LNCaP clone FGC (cell line): ENCODE measurements around the gene SEMA6A.

ENCODE experiments used
- DNase-seq: peaks from one replicate; pipeline ENCODE4 v3.0.0-alpha.2; 2011; ENCODE audit warnings: low read depth
- H3K4me3 ChIP-seq: 2 replicates; pipeline ENCODE4 v1.5.1; 2011; ENCODE audit warnings: mild to moderate bottlenecking, low read depth, low read length, control low read depth
- TF ChIP-seq, protein P1 (sequence below): IDR thresholded peaks from 2 replicates; pipeline ENCODE4 v1.5.1; 2012; ENCODE audit warnings: mild to moderate bottlenecking; ENCODE audit not compliant: control insufficient read depth, insufficient read depth; ENCODE audit errors: extremely low read depth

The SEMA6A gene

DNA sequence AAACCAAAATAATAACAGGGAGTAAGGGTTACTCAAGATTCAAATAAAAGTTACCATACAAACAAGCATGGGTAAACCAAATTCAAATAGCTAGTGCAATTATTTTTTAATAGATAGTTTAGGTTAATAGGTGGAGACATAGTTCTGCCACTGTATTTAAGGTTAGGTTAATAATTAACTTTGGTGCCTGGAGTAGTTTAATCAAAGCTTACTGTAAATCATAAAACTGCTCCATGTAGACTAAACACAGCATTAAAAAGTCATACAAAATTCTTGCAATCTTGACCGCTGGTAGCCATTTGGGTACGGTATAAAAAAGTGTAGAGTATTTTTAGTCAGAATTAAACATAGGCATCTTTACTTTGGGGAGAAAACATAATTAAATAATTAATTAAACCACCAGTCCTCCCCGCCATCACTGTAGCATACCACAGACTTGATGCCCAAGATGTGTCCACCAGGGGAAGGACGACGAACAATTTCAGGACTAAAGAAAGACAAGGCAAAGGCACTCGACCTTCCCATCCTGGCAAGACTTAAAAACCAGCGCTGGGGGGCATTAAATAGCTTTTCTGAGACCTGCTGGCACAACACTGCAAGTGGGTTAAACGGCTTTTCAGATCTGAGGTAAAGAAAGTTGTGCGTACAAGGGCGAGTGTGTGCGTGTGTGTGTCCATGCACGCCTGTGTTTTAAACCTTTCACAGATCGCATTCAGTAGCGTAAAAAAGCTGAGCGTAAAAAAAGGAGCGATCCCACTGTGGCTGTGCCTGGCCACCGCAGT is 2.9 kb downstream of the SEMA6A start:
- peak; percentile 68 for DNase-seq
- H3K4me3 ChIP-seq, result no peak overlapping the region
- TF ChIP-seq, protein P1, sequence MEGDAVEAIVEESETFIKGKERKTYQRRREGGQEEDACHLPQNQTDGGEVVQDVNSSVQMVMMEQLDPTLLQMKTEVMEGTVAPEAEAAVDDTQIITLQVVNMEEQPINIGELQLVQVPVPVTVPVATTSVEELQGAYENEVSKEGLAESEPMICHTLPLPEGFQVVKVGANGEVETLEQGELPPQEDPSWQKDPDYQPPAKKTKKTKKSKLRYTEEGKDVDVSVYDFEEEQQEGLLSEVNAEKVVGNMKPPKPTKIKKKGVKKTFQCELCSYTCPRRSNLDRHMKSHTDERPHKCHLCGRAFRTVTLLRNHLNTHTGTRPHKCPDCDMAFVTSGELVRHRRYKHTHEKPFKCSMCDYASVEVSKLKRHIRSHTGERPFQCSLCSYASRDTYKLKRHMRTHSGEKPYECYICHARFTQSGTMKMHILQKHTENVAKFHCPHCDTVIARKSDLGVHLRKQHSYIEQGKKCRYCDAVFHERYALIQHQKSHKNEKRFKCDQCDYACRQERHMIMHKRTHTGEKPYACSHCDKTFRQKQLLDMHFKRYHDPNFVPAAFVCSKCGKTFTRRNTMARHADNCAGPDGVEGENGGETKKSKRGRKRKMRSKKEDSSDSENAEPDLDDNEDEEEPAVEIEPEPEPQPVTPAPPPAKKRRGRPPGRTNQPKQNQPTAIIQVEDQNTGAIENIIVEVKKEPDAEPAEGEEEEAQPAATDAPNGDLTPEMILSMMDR, result no peak

DNA sequence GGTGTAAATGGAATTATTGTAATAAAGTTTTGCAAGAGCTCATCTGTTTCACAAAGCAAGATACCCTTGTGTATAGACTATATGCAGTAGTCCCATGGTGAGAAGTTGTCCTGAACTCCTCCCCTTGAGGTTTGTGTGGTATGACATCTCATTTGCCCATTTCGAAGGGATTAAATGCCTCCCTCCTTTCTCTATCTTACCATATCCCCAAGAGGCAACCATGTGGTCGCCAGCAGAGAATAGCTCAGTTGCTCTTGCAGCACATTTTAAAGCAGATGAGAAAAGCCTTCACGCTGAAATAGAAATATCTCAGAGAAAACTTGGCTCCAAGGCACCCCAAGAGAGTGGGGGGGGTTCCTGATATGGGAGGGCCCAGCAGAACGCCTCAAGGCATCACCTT is 4.6 kb downstream of the SEMA6A start:
- H3K4me3 ChIP-seq, result no peak overlapping the region
- TF ChIP-seq, protein P1, result no peak

DNA sequence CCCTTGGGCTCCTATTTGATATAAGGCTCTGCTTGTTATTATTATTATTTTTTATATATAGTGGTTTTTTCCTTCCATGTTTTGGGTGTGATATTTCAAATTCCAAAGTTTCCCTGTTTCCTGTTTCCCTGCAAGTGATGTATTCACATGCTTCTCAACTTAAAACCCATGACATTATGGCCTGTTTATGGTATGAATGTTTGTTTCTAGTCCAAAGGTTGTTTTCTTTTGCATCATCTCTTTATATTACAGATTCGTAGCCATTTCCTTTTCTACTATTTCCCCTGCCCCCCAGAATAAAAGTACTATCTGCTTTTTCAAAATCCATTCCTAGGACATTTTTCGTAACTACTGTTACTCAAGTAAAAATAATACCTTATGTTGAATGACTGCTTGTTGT is 7.5 kb downstream of the SEMA6A start:
- no peak overlapping the region for H3K4me3 ChIP-seq
- TF ChIP-seq, protein P1, result no peak
- no peak for DNase-seq

More for the DNA sequence above, 4.6 kb downstream of the SEMA6A start:
- no peak for DNase-seq

DNA sequence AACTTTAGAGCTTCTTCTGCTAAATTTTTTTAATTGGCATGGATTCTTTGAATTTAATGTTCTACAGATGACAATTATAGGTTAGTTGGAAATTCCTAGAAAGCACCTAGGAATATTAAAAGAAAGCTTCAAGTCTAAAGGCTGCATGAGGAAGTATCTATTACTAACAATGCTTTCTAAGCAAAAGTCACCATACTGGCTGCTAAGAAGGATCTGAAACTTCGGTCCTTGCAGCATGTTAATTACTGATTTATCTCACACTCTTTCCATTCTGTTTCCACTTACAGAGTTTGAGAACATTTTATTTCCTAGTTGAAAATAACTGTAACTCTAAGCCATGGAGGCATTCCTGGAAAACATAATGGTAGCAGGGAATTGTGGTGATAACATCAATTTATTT is 8.4 kb downstream of the SEMA6A start:
- TF ChIP-seq, protein P1, result no peak
- DNase-seq, result no peak
- no peak overlapping the region for H3K4me3 ChIP-seq

DNA sequence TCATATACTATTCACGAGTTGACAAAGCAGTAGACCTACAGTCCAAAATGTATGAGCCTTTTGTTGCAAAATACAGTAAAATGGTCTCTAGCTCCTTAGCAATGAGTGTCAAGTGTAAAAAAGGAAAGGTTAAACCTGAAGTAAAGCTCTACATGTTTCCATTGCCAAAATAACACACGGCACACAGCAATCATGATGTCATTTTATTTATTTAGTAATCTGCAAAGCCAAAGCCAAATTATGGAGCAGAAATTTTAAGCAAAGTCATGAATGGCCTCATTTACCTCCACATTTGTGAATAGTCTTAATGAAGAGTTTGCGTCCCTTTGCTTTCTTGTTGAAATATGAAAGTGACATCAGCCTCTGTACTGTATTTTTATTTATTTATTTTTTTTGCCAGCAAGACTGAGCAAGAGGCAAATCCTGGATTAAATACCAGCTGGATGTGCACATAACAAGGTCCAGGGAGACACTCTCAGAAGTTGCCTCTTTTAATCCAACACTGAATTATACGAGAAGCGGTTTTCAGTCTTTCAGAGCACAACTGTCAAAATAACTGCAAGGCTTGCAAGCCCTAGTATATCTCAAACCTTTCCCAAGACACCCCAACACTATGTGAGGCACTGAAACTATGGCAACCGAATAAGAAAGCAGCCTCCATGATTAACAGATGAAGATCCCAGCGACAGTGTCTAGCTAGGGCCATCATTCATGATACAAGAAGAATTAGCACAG is 9.7 kb downstream of the SEMA6A start:
- DNase-seq, result no peak
- TF ChIP-seq, protein P1, result no peak
- H3K4me3 ChIP-seq, result no peak overlapping the region

DNA sequence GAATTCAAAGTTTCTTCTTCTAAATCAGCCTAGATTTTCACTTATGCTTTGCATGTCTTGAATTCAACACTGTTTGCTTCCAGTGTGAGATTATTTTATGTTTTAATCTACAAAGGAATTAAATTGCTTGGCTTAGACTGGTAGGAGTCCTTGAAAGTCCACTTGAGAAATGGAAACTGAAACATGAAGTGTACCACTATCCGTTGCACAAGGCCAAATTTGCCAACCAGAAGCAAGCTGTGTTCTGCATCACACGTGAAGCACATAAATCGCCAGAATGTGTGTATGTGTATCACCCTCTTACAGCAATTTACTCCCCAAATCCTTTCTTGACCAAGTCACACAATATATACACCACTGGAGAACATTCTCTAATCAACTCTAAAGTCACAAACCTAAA is 10.3 kb downstream of the SEMA6A start:
- no peak for DNase-seq
- TF ChIP-seq, protein P1, result no peak
- no peak overlapping the region for H3K4me3 ChIP-seq
